Measurements from ENCODE around the gene RNASE9. TPM values are rescaled to one million over a fixed set of nuclear protein-coding genes. Genes with fewer than 3 reads are reported as not detected.
A peak's percentile ranks its signal among the peaks of the same experiment; 100 is the strongest.

The RNASE9 gene
- total RNA-seq, 2 experiments from 2014 or later = not detected

- no peak within 1 kb of the TSS for H3K27ac Mint-ChIP-seq
- no peaks in the 10 kb centered on the region for H3K36me3 Mint-ChIP-seq (ENCODE audit: low read depth)
- H3K4me3 Mint-ChIP-seq = no peak within 1 kb of the TSS
- intact Hi-C loops (cut with micrococcal nuclease) = no loop called here
- no peaks in the 10 kb centered on the region for H3K27me3 Mint-ChIP-seq
- no peaks in the 10 kb centered on the region for H3K9me3 Mint-ChIP-seq
- CTCF ChIA-PET = interaction anchor here (1.1 kb wide), 4 partner anchors 21 to 260 kb away, joined by 3 to 6 read pairs (median 4); no protein-coding TSS in a partner anchor
- ATAC-seq (peak; percentile 27), DNase-seq (no peak)
- TF ChIP-seq, protein P1, sequence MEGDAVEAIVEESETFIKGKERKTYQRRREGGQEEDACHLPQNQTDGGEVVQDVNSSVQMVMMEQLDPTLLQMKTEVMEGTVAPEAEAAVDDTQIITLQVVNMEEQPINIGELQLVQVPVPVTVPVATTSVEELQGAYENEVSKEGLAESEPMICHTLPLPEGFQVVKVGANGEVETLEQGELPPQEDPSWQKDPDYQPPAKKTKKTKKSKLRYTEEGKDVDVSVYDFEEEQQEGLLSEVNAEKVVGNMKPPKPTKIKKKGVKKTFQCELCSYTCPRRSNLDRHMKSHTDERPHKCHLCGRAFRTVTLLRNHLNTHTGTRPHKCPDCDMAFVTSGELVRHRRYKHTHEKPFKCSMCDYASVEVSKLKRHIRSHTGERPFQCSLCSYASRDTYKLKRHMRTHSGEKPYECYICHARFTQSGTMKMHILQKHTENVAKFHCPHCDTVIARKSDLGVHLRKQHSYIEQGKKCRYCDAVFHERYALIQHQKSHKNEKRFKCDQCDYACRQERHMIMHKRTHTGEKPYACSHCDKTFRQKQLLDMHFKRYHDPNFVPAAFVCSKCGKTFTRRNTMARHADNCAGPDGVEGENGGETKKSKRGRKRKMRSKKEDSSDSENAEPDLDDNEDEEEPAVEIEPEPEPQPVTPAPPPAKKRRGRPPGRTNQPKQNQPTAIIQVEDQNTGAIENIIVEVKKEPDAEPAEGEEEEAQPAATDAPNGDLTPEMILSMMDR (IDR thresholded peaks at IDR 0.05) = no peak
- POLR2A ChIA-PET = no interaction called here
- H3K4me1 Mint-ChIP-seq (ENCODE audit: low read depth) = peaks cover 4% of the 10 kb centered on the region
These were observed 26.8 kb upstream of the RNASE9 start, which contains the start of gene RNASE11 for GRCh38 chr14:20587489-20588154. Gene RNASE11 (minus strand): TSS chr14:20588001.

DNA sequence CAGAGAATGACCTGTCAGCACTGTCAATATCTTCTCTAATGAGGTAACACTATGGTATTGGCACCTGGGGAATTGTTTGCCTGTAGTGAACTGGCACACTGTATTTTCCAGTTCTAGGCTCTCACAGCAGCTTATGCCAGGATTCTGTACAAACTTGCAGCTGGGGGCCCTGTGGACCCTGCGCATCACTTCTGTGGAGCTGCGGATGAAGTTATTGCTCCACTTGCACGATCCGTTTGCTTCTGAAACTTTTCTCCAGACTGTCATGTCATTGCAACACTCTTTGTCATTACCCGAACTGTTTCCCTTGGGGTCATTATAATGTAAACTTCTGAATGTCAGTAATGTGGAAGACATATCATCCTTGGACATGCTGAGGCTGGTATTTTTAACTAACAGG lies 23.1 kb upstream of the RNASE9 start:
- intact Hi-C loops (cut with micrococcal nuclease) = no loop called here

DNA sequence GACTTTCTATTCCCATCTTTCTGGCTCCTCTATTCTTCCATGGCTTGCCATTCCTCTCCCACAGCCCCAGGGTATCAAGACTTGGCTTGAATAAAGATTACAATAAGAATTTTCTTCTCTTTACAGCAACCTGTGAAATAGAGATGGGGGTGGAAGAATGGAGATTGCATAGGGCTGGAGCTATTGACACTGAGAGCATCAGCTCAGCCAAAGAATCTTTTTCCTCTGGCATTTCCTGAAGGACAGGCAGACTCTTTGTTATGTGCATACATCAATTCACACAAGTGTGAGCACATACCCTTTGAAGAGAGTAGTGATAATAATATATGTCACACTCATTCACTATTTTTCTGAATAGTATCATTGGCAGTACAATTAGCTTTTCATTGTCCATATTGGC lies 22.3 kb upstream of the RNASE9 start:
- ATAC-seq = no peak
- no peak for DNase-seq
- intact Hi-C loops (cut with micrococcal nuclease) = no loop called here
- TF ChIP-seq, protein P1 (IDR thresholded peaks at IDR 0.05) = no peak
- Mint-ChIP-seq H3K4me1 (ENCODE audit: low read depth) (peaks cover 2% of the 10 kb centered on the region), H3K27me3 (no peaks in the 10 kb centered on the region), H3K9me3 (no peaks in the 10 kb centered on the region), H3K4me3 (no peak overlapping the region), H3K27ac (no peak overlapping the region), H3K36me3 (ENCODE audit: low read depth) (no peaks in the 10 kb centered on the region)
- CTCF ChIA-PET = interaction anchor here (1.1 to 1.6 kb wide), 2 partner anchors 10 to 12 kb away, joined by 3 to 6 read pairs; no protein-coding TSS in a partner anchor
- POLR2A ChIA-PET = no interaction called here

More for the DNA sequence above, 23.1 kb upstream of the RNASE9 start:
- ChIA-PET CTCF (interaction anchor here (1.6 kb wide), 1 partner anchor 11 kb away, joined by 6 read pairs; no protein-coding TSS in a partner anchor), POLR2A (no interaction called here)
- TF ChIP-seq, protein P1 (IDR thresholded peaks at IDR 0.05) = no peak
- Mint-ChIP-seq H3K9me3 (no peaks in the 10 kb centered on the region), H3K4me3 (no peak overlapping the region), H3K4me1 (ENCODE audit: low read depth) (peaks cover 2% of the 10 kb centered on the region), H3K36me3 (ENCODE audit: low read depth) (no peaks in the 10 kb centered on the region), H3K27me3 (no peaks in the 10 kb centered on the region), H3K27ac (no peak overlapping the region)
- ATAC-seq (no peak), DNase-seq (no peak)

DNA sequence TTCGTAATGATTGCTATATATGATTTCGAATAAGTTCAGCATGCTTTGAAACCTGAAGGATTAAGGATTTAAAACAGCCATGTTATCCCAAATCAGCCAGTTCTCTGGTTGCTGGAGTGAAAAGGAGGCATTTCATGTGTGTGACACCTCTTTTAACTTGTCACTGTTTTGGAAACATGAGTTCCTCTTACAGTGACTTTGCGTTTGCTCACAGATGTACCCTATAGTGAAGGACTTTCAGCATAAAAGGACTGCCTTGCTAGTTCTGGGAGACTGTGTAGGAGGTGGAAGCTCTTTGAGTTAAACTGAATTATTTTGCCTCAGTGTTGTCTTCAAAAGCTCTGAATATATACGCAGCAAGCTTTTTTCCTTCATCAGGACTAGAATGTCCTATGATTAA lies 19.4 kb upstream of the RNASE9 start:
- Mint-ChIP-seq H3K27me3 (no peaks in the 10 kb centered on the region), H3K4me1 (ENCODE audit: low read depth) (no peaks in the 10 kb centered on the region), H3K9me3 (no peaks in the 10 kb centered on the region), H3K36me3 (ENCODE audit: low read depth) (no peaks in the 10 kb centered on the region), H3K27ac (no peak overlapping the region), H3K4me3 (no peak overlapping the region)
- ChIA-PET POLR2A (no interaction called here), CTCF (no interaction called here)
- ATAC-seq = no peak
- no peak for DNase-seq
- intact Hi-C loops (cut with micrococcal nuclease) = no loop called here
- TF ChIP-seq, protein P1 (IDR thresholded peaks at IDR 0.05) = no peak

DNA sequence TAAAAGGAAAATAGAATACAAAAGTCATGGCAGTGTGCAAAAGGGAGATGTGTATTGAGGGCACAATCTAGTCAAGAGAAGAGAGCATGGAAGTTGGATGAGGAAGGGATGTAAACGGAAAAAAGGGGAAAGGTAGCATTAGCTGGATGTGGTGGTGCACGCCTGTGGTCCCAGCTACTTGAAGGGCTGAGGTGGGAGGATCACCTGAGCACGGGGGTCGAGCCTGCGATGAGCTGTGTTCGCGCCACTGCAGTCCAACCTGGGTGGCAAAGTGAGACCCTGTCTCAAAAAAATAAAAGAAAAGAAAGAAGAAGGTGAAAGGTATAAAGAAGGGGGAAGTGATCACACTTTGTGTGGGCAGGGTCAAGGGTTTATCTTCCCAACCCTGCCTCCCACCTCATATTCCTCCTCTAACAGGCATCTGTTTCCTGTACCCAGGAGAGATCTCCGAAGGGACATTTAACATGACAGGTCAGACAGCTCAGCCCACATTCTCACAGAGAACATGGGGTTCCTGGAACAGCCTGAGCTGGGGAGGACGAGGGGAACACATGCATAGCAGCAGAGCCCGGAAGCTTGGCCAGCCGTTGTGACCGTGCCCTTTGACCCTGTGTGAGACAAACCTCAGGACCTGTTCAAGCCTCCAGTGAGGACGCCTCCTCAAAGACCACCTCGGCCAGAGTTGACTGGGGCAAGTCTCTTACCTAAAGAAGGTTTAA lies 18.1 kb upstream of the RNASE9 start:
- no peaks in the 10 kb centered on the region for H3K27me3 Mint-ChIP-seq
- no peak overlapping the region for H3K27ac Mint-ChIP-seq
- ChIA-PET CTCF (interaction anchor here (0.9 kb wide), 1 partner anchor 47 kb away, joined by 3 read pairs; no protein-coding TSS in a partner anchor), POLR2A (no interaction called here)
- no peak for DNase-seq
- intact Hi-C loops (cut with micrococcal nuclease) = no loop called here
- no peaks in the 10 kb centered on the region for H3K9me3 Mint-ChIP-seq
- no peaks in the 10 kb centered on the region for H3K36me3 Mint-ChIP-seq (ENCODE audit: low read depth)
- no peaks in the 10 kb centered on the region for H3K4me1 Mint-ChIP-seq (ENCODE audit: low read depth)
- no peak for ATAC-seq
- no peak overlapping the region for H3K4me3 Mint-ChIP-seq
- TF ChIP-seq, protein P1 (IDR thresholded peaks at IDR 0.05) = no peak
